Measurements from ENCODE around the gene MTHFD1L.

- no peak for TF ChIP-seq POLR2AphosphoS5 (IDR thresholded peaks at IDR 0.05; ENCODE audit: low read depth, low read length)
- no peak for TF ChIP-seq TAF1 (IDR thresholded peaks at IDR 0.05; ENCODE audit: low read depth, low read length)
These were observed 277.8 kb downstream of the MTHFD1L start for GRCh38 chr6:151143337-151143736.

All from GM12891 (cell line).